A673 (cell line): ENCODE data around the gene RSPH1.

Experiments used
- CTCF ChIP-seq: fragments of 300-800, 200-600 bp; sonication (generic); conservative IDR thresholded peaks from 2 replicates; pipeline ENCODE4 v1.5.1; 2017; ENCODE audit warnings: low read depth, mild to moderate bottlenecking, antibody characterized with exemption, low read length, moderate library complexity, mixed read lengths
- EZH2 ChIP-seq: fragments of 200-600 bp; sonication (generic); IDR thresholded peaks from 2 replicates; pipeline ENCODE4 v1.6.1; 2017; ENCODE audit warnings: borderline replicate concordance, low read depth, mild to moderate bottlenecking, mixed read lengths, antibody characterized with exemption, low read length; ENCODE audit not compliant: poor library complexity, severe bottlenecking

- TF ChIP-seq CTCF (no peak), EZH2 (no peak)
Measured at GRCh38 chr21:42479582-42479981, 16.4 kb downstream of the RSPH1 start.
